ENCODE data around the gene ODAD4. TPM values are rescaled to one million over a fixed set of nuclear protein-coding genes. Genes with fewer than 3 reads are reported as not detected.

The ODAD4 gene
- total and polyA plus RNA-seq, 5 donors from 2014 or later: 0.14 to 0.28 (median 0.15) TPM; not detected in 2

- peak overlapping the region in 1 of 3 donors; percentile 26 for H3K27ac Mint-ChIP-seq
- Histone ChIP-seq H3K27me3 (ENCODE audit: control insufficient read depth, insufficient read depth, low read length) (no peaks in the 10 kb centered on the region), H3K4me1 (ENCODE audit: control insufficient read depth, insufficient read depth, low read length, poor library complexity, severe bottlenecking) (no peaks in the 10 kb centered on the region), H3K27ac (ENCODE audit: insufficient read depth, low read length, poor library complexity, severe bottlenecking) (no peak overlapping the region), H3K4me3 (ENCODE audit: low read depth, low read length) (no peak overlapping the region), H3K9me3 (ENCODE audit: control insufficient read depth in 2 of 2, low read length in 2 of 2) (no peaks in the 10 kb centered on the region), H3K36me3 (ENCODE audit: control insufficient read depth, insufficient read depth, low read length) (peaks cover 84% of the 10 kb centered on the region)
- H3K36me3 Mint-ChIP-seq: peaks cover 56% of the 10 kb centered on the region
- no peaks in the 10 kb centered on the region for H3K27me3 Mint-ChIP-seq
- H3K4me3 Mint-ChIP-seq: no peak overlapping the region
- no peaks in the 10 kb centered on the region for H3K4me1 Mint-ChIP-seq
- DNase-seq (no peak), ATAC-seq (ENCODE audit: low read depth in 2 of 2) (no peak)
- H3K9me3 Mint-ChIP-seq: no peaks in the 10 kb centered on the region
Observed at GRCh38 chr17:41989702-41990419, 59.4 kb downstream of the ODAD4 start.

GRCh38 chr17:41992576-41992975, 62.2 kb downstream of the ODAD4 start:
- Mint-ChIP-seq H3K9me3 (no peaks in the 10 kb centered on the region), H3K27me3 (no peaks in the 10 kb centered on the region), H3K4me1 (peaks cover 0 to 2% (median 0%) of the 10 kb centered on the region in 4 donors), H3K4me3 (no peak overlapping the region), H3K36me3 (peaks cover 52% of the 10 kb centered on the region), H3K27ac (peak overlapping the region in 1 of 3 donors; percentile 64)
- Histone ChIP-seq H3K27me3 (ENCODE audit: control insufficient read depth, insufficient read depth, low read length) (no peaks in the 10 kb centered on the region), H3K36me3 (ENCODE audit: control insufficient read depth, insufficient read depth, low read length) (peaks cover 87% of the 10 kb centered on the region), H3K9me3 (ENCODE audit: control insufficient read depth in 2 of 2, low read length in 2 of 2) (no peaks in the 10 kb centered on the region), H3K27ac (ENCODE audit: insufficient read depth, low read length, poor library complexity, severe bottlenecking) (no peak overlapping the region), H3K4me1 (ENCODE audit: control insufficient read depth, insufficient read depth, low read length, poor library complexity, severe bottlenecking) (no peaks in the 10 kb centered on the region), H3K4me3 (ENCODE audit: low read depth, low read length) (no peak overlapping the region)
- no peak for DNase-seq
- ATAC-seq (ENCODE audit: low read depth in 2 of 2): no peak

GRCh38 chr17:41996855-41997164, 66.4 kb downstream of the ODAD4 start:
- Mint-ChIP-seq H3K4me3 (no peak overlapping the region), H3K4me1 (peaks cover 0 to 2% (median 0%) of the 10 kb centered on the region in 4 donors), H3K9me3 (no peaks in the 10 kb centered on the region), H3K27ac (peak overlapping the region in 2 of 3 donors; percentile 4 to 66), H3K27me3 (no peaks in the 10 kb centered on the region), H3K36me3 (peaks cover 46% of the 10 kb centered on the region)
- no peaks in the 10 kb centered on the region for H3K9me3 ChIP-seq (ENCODE audit: control insufficient read depth in 2 of 2, low read length in 2 of 2)
- no peak for ATAC-seq (ENCODE audit: low read depth in 2 of 2)
- no peaks in the 10 kb centered on the region for H3K4me1 ChIP-seq (ENCODE audit: control insufficient read depth, insufficient read depth, low read length, poor library complexity, severe bottlenecking)
- H3K4me3 ChIP-seq (ENCODE audit: low read depth, low read length): no peak overlapping the region
- no peaks in the 10 kb centered on the region for H3K27me3 ChIP-seq (ENCODE audit: control insufficient read depth, insufficient read depth, low read length)
- no peak overlapping the region for H3K27ac ChIP-seq (ENCODE audit: insufficient read depth, low read length, poor library complexity, severe bottlenecking)
- peaks cover 83% of the 10 kb centered on the region for H3K36me3 ChIP-seq (ENCODE audit: control insufficient read depth, insufficient read depth, low read length)
- DNase-seq: no peak

GRCh38 chr17:41998497-41998896, 68.1 kb downstream of the ODAD4 start:
- Histone ChIP-seq H3K36me3 (ENCODE audit: control insufficient read depth, insufficient read depth, low read length) (peaks cover 86% of the 10 kb centered on the region), H3K27me3 (ENCODE audit: control insufficient read depth, insufficient read depth, low read length) (no peaks in the 10 kb centered on the region), H3K27ac (ENCODE audit: insufficient read depth, low read length, poor library complexity, severe bottlenecking) (no peak overlapping the region), H3K9me3 (ENCODE audit: control insufficient read depth in 2 of 2, low read length in 2 of 2) (no peaks in the 10 kb centered on the region), H3K4me3 (ENCODE audit: low read depth, low read length) (no peak overlapping the region), H3K4me1 (ENCODE audit: control insufficient read depth, insufficient read depth, low read length, poor library complexity, severe bottlenecking) (no peaks in the 10 kb centered on the region)
- Mint-ChIP-seq H3K27ac (no peak overlapping the region), H3K27me3 (no peaks in the 10 kb centered on the region), H3K4me1 (peaks cover 0 to 10% (median 7%) of the 10 kb centered on the region in 4 donors), H3K36me3 (peaks cover 49% of the 10 kb centered on the region), H3K4me3 (peak overlapping the region in 1 of 4 donors; percentile 13), H3K9me3 (no peaks in the 10 kb centered on the region)
- ATAC-seq (ENCODE audit: low read depth in 2 of 2) (no peak), DNase-seq (no peak)

- Mint-ChIP-seq H3K27me3 (no peaks in the 10 kb centered on the region), H3K4me1 (peaks cover 3 to 25% (median 16%) of the 10 kb centered on the region in 4 donors), H3K27ac (peak overlapping the region in 2 of 3 donors; percentile 20 to 63), H3K36me3 (peaks cover 42% of the 10 kb centered on the region), H3K9me3 (no peaks in the 10 kb centered on the region), H3K4me3 (no peak overlapping the region)
- Histone ChIP-seq H3K4me1 (ENCODE audit: control insufficient read depth, insufficient read depth, low read length, poor library complexity, severe bottlenecking) (no peaks in the 10 kb centered on the region), H3K36me3 (ENCODE audit: control insufficient read depth, insufficient read depth, low read length) (peaks cover 72% of the 10 kb centered on the region), H3K27ac (ENCODE audit: insufficient read depth, low read length, poor library complexity, severe bottlenecking) (no peak overlapping the region), H3K9me3 (ENCODE audit: control insufficient read depth in 2 of 2, low read length in 2 of 2) (no peaks in the 10 kb centered on the region), H3K4me3 (ENCODE audit: low read depth, low read length) (no peak overlapping the region), H3K27me3 (ENCODE audit: control insufficient read depth, insufficient read depth, low read length) (no peaks in the 10 kb centered on the region)
- DNase-seq (no peak), ATAC-seq (ENCODE audit: low read depth in 2 of 2) (no peak)
Observed at GRCh38 chr17:42000413-42001133, 70.2 kb downstream of the ODAD4 start.

GRCh38 chr17:42001729-42002128, 71.3 kb downstream of the ODAD4 start:
- H3K27me3 ChIP-seq (ENCODE audit: control insufficient read depth, insufficient read depth, low read length): no peaks in the 10 kb centered on the region
- no peaks in the 10 kb centered on the region for H3K9me3 Mint-ChIP-seq
- no peak overlapping the region for H3K4me3 Mint-ChIP-seq
- no peak overlapping the region for H3K4me3 ChIP-seq (ENCODE audit: low read depth, low read length)
- peaks cover 36% of the 10 kb centered on the region for H3K36me3 Mint-ChIP-seq
- H3K9me3 ChIP-seq (ENCODE audit: control insufficient read depth in 2 of 2, low read length in 2 of 2): no peaks in the 10 kb centered on the region
- no peak overlapping the region for H3K27ac Mint-ChIP-seq
- peaks cover 3 to 26% (median 14%) of the 10 kb centered on the region in 4 donors for H3K4me1 Mint-ChIP-seq
- no peak overlapping the region for H3K27ac ChIP-seq (ENCODE audit: insufficient read depth, low read length, poor library complexity, severe bottlenecking)
- no peaks in the 10 kb centered on the region for H3K4me1 ChIP-seq (ENCODE audit: control insufficient read depth, insufficient read depth, low read length, poor library complexity, severe bottlenecking)
- no peak for DNase-seq
- H3K27me3 Mint-ChIP-seq: no peaks in the 10 kb centered on the region
- no peak for ATAC-seq (ENCODE audit: low read depth in 2 of 2)
- H3K36me3 ChIP-seq (ENCODE audit: control insufficient read depth, insufficient read depth, low read length): peaks cover 60% of the 10 kb centered on the region

- Mint-ChIP-seq H3K36me3 (peaks cover 35% of the 10 kb centered on the region), H3K4me1 (peaks cover 3 to 29% (median 18%) of the 10 kb centered on the region in 4 donors), H3K4me3 (no peak overlapping the region), H3K27me3 (no peaks in the 10 kb centered on the region), H3K9me3 (no peaks in the 10 kb centered on the region), H3K27ac (no peak overlapping the region)
- Histone ChIP-seq H3K4me3 (ENCODE audit: low read depth, low read length) (no peak overlapping the region), H3K9me3 (ENCODE audit: control insufficient read depth in 2 of 2, low read length in 2 of 2) (no peaks in the 10 kb centered on the region), H3K27me3 (ENCODE audit: control insufficient read depth, insufficient read depth, low read length) (no peaks in the 10 kb centered on the region), H3K27ac (ENCODE audit: insufficient read depth, low read length, poor library complexity, severe bottlenecking) (no peak overlapping the region), H3K36me3 (ENCODE audit: control insufficient read depth, insufficient read depth, low read length) (peaks cover 55% of the 10 kb centered on the region), H3K4me1 (ENCODE audit: control insufficient read depth, insufficient read depth, low read length, poor library complexity, severe bottlenecking) (no peaks in the 10 kb centered on the region)
- ATAC-seq (ENCODE audit: low read depth in 2 of 2) (no peak), DNase-seq (no peak)
Observed at GRCh38 chr17:42002175-42002791, 71.9 kb downstream of the ODAD4 start.
